Calu3 (cell line): ENCODE measurements around the gene CPA2. TPM values are rescaled to one million over a fixed set of nuclear protein-coding genes. Genes with fewer than 3 reads are reported as not detected.

Source experiments
- BruUV-seq: library from RNA; stranded (reverse); fragments of 400-500 nt; replicated peaks from 2 replicates; lab custom pipeline; 2021; lab: Mats Ljungman, UMichigan
- CTCF ChIA-PET: fragments of 300-600 bp; sonication (Branson Sonifier 250); formaldehyde crosslinking; loops from one replicate; lab custom pipeline; 2022; ENCODE audit warnings: antibody characterized with exemption; lab: Charles Lee
- DNase-seq: peaks from one replicate; pipeline ENCODE4 v3.0.0; 2022
- H3K27ac Mint-ChIP-seq: one replicate; pipeline ENCODE4 v1.8.0; 2022; ENCODE audit warnings: mixed read lengths; ENCODE audit not compliant: unreplicated experiment
- H3K27me3 Mint-ChIP-seq: one replicate; pipeline ENCODE4 v1.8.0; 2022; ENCODE audit warnings: mixed read lengths; ENCODE audit not compliant: unreplicated experiment
- H3K36me3 Mint-ChIP-seq: one replicate; pipeline ENCODE4 v1.8.0; 2022; ENCODE audit warnings: mild to moderate bottlenecking, moderate library complexity, mixed read lengths; ENCODE audit not compliant: insufficient read depth, unreplicated experiment
- H3K4me1 Mint-ChIP-seq: one replicate; pipeline ENCODE4 v1.8.0; 2022; ENCODE audit warnings: mild to moderate bottlenecking, low read depth, mixed read lengths; ENCODE audit not compliant: unreplicated experiment
- H3K4me3 Mint-ChIP-seq: one replicate; pipeline ENCODE4 v1.8.0; 2022; ENCODE audit warnings: mild to moderate bottlenecking, low read depth, moderate library complexity, mixed read lengths; ENCODE audit not compliant: unreplicated experiment
- H3K9me3 Mint-ChIP-seq: one replicate; pipeline ENCODE4 v1.8.0; 2022; ENCODE audit warnings: low read depth, mixed read lengths; ENCODE audit not compliant: unreplicated experiment
- CTCF ChIP-seq: fragments of 200-600 bp; IDR thresholded peaks from one replicate; pipeline ENCODE4 v1.8.0; 2022; ENCODE audit warnings: antibody characterized with exemption; ENCODE audit not compliant: unreplicated experiment
- intact Hi-C: fragments of 100-400 bp; cut with micrococcal nuclease; formaldehyde crosslinking; loops from one replicate; pipeline ENCODE4 v1.10.0; 2022; ENCODE audit not compliant: unreplicated experiment
- total RNA-seq: library from RNA; stranded (reverse); gene quantifications from 2 replicates; pipeline ENCODE4 v1.2.3, GENCODE V29; 2022

Gene CPA2
- total RNA-seq, 1 experiment from 2014 or later = not detected

- no peaks in the 10 kb centered on the region for H3K36me3 Mint-ChIP-seq
- no TSS peak for BruUV-seq
- no peak overlapping the region for H3K27ac Mint-ChIP-seq
- peaks cover 9% of the 10 kb centered on the region for H3K27me3 Mint-ChIP-seq
- no peaks in the 10 kb centered on the region for H3K9me3 Mint-ChIP-seq
- no peak for TF ChIP-seq CTCF
- no peak overlapping the region for H3K4me3 Mint-ChIP-seq
- H3K4me1 Mint-ChIP-seq = no peaks in the 10 kb centered on the region
- CTCF ChIA-PET = no interaction called here
- DNase-seq = no peak
- intact Hi-C loops = no loop called here
Observed at GRCh38 chr7:130324306-130324943, 57.8 kb downstream of the CPA2 start.

DNA sequence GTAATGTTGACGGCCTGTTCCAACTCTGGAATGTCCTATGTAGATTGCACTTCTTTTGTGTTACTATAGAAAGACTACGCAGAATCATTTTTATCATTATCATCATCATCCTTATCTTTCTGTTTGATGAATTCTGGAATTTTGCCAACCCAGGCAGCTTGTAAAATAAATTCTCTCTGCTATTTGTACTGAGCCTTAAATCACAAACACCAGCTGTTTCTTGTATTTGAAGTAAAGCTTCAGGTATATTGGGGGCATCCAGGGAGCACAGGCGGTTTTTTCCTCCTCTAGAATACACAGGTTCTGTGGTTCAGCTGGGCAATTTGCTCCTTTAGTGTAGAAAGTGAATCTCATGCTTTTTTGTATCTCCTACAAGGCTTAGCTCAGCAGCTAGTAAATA lies 63.0 kb downstream of the CPA2 start:
- no peak for TF ChIP-seq CTCF
- no TSS peak for BruUV-seq

DNA sequence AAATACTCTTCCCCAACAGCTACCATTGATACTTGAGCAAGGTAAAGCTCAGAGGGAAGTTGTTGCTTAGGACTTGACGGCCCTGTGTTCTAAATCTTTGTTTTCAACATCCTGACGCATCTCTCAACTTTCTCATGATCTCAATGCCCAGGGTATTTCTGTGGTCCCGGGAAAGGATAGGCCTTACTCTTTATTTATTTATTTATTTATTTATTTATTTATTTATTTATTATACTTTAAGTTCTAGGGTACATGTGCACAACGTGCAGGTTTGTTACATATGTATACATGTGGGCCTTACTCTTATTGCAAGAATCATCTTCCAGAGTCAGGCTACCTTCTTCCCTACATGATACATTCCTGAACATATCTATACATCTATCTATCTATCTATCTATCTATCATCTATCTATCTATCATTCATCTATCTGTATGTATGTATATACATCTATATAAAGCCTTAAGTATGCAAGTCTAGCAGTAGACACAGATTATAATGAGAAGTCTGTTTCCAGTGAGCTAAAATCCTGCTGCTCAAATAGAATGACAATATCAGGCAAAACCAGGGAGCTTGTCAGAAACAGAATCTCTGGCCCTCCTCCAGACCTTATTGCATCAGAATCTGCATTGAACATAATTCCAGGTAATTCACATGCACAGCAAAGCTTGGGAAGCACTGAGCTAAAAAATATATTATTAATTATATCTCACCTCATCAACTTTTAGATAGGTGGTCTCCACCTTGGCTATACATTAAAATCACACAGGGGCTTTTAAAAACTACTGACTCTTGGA lies 65.8 kb downstream of the CPA2 start:
- no peaks in the 10 kb centered on the region for H3K27me3 Mint-ChIP-seq
- no peaks in the 10 kb centered on the region for H3K36me3 Mint-ChIP-seq
- CTCF ChIA-PET = no interaction called here
- intact Hi-C loops = no loop called here
- H3K27ac Mint-ChIP-seq = no peak overlapping the region
- H3K4me1 Mint-ChIP-seq = no peaks in the 10 kb centered on the region
- no TSS peak for BruUV-seq
- no peaks in the 10 kb centered on the region for H3K9me3 Mint-ChIP-seq
- TF ChIP-seq CTCF = no peak
- no peak overlapping the region for H3K4me3 Mint-ChIP-seq
- no peak for DNase-seq

More for the DNA sequence above, 63.0 kb downstream of the CPA2 start:
- Mint-ChIP-seq H3K4me1 (no peaks in the 10 kb centered on the region), H3K9me3 (no peaks in the 10 kb centered on the region), H3K27ac (no peak overlapping the region), H3K27me3 (no peaks in the 10 kb centered on the region), H3K4me3 (no peak overlapping the region), H3K36me3 (no peaks in the 10 kb centered on the region)
- CTCF ChIA-PET = no interaction called here
- intact Hi-C loops = no loop called here
- DNase-seq = no peak

DNA sequence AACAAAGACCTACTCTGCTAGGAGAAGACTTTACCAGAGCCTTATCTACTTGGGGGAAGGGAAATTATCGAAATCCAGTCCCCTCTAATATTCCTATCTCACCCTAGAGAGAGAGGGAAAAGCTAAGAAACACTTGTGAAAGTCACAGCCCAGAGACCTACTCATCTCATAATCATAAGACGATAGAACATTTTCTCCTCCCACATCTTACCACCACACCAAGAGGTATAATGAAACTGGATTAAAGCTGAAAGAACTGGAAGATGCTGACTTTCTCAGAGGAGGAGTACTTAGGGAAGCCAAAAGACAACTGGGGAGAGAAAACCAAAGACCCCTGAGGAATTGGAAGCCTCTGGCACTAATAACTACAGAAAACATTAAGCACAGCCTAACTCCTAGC lies 67.2 kb downstream of the CPA2 start:
- no peaks in the 10 kb centered on the region for H3K4me1 Mint-ChIP-seq
- intact Hi-C loops = no loop called here
- CTCF ChIA-PET = no interaction called here

More for the DNA sequence above, 67.2 kb downstream of the CPA2 start:
- DNase-seq = no peak
- TF ChIP-seq CTCF = no peak
- no peak overlapping the region for H3K4me3 Mint-ChIP-seq
- BruUV-seq = no TSS peak
- no peaks in the 10 kb centered on the region for H3K36me3 Mint-ChIP-seq
- no peaks in the 10 kb centered on the region for H3K27me3 Mint-ChIP-seq
- no peak overlapping the region for H3K27ac Mint-ChIP-seq
- no peaks in the 10 kb centered on the region for H3K9me3 Mint-ChIP-seq
